ENCODE measurements around the gene FGFR2.

- TF ChIP-seq CTCF (IDR thresholded peaks at IDR 0.05): no peak
- no peak for TF ChIP-seq POLR2A (IDR thresholded peaks at IDR 0.05)
Observed at GRCh38 chr10:121609426-121610380, 11.5 kb upstream of the FGFR2 start.
